ENCODE results near the gene CPSF6.

- TF ChIP-seq POLR2A (IDR thresholded peaks at IDR 0.05; ENCODE audit: low read depth, low read length), result no peak
- TF ChIP-seq CTCF (conservative IDR thresholded peaks at IDR 0.05; ENCODE audit: low read depth, low read length), result no peak
- TF ChIP-seq MAFK (IDR thresholded peaks at IDR 0.05; ENCODE audit: low read depth, low read length), result no peak
- TF ChIP-seq CEBPB (IDR thresholded peaks at IDR 0.05; ENCODE audit: low read depth, low read length), result no peak
- no peak for TF ChIP-seq CHD1 (IDR thresholded peaks at IDR 0.05; ENCODE audit: low read depth, low read length)
Observed at GRCh38 chr12:69225251-69225910, 14.0 kb upstream of the CPSF6 start.

All from IMR-90 (cell line).